HepG2 (cell line): ENCODE results near the gene ZNF740. TPM values are rescaled to one million over a fixed set of nuclear protein-coding genes. Genes with fewer than 3 reads are reported as not detected.

Experiments
- ATAC-seq: fragments of 200-7000 bp; cut with Tn5 transposase; 3 replicates; pipeline ENCODE4 v1.9.1; 2020; ENCODE audit warnings: mild to moderate bottlenecking, moderate library complexity
- BruUV-seq: library from RNA; stranded (reverse); fragments of 400-500 nt; replicated peaks from 2 replicates; lab custom pipeline; 2021; lab: Mats Ljungman, UMichigan
- CTCF ChIA-PET: fragments of 300-600 bp; formaldehyde crosslinking; extraction: SDS; loops from one replicate; lab custom pipeline; 2021; ENCODE audit warnings: low total read pairs, inconsistent platforms, low intra/inter-chr PET ratio; lab: Yijun Ruan, JAX
- POLR2A ChIA-PET: fragments of 350-600 bp; sonication (Branson Sonifier 250); formaldehyde crosslinking; loops from one replicate; lab custom pipeline; 2020; ENCODE audit warnings: antibody characterized with exemption, inconsistent platforms; lab: Yijun Ruan, JAX
- DNase-seq: peaks from one replicate; pipeline ENCODE4 v3.0.0-alpha.2; 2015; ENCODE audit warnings: low spot score
- FAIRE-seq: peaks from 3 replicates; lab custom pipeline; 2011; peaks lifted over from hg19 to GRCh38; lab: Jason Lieb, UNC
- H2AFZ ChIP-seq: one replicate; pipeline ENCODE4 v1.6.1; 2011; ENCODE audit warnings: low read length, inconsistent platforms
- H3K27ac ChIP-seq: fragments of 300-600 bp; 3 replicates; pipeline ENCODE4 v1.8.0; 2011; ENCODE audit warnings: mixed run types, mild to moderate bottlenecking, mixed read lengths, low read length, inconsistent platforms; ENCODE audit not compliant: insufficient read depth; ENCODE audit errors: extremely low read length
- H3K27me3 ChIP-seq, 2 experiments: fragments of 200-600 bp in 1 of 2; 2 replicates in 1 of 2; 3 replicates in 1 of 2; pipeline versions ENCODE4 v1.6.0 to v1.8.0; 2011; ENCODE audit warnings: low read length in 2 of 2, mild to moderate bottlenecking in 2 of 2, moderate library complexity in 2 of 2, inconsistent platforms in 1 of 2; ENCODE audit not compliant: insufficient read depth in 2 of 2, control insufficient read depth in 1 of 2
- H3K36me3 ChIP-seq, 2 experiments: fragments of 200-600 bp in 1 of 2; replicated peaks in 1 of 2; 2 replicates in 1 of 2; 3 replicates in 1 of 2; pipeline versions ENCODE4 v1.5.1 to v1.8.0; 2011; ENCODE audit warnings: low read length in 2 of 2, inconsistent platforms in 1 of 2; ENCODE audit not compliant: insufficient read depth in 2 of 2, control insufficient read depth in 1 of 2
- H3K4me1 ChIP-seq: 2 replicates; pipeline ENCODE4 v1.5.1; 2012; ENCODE audit warnings: low read length, inconsistent platforms; ENCODE audit not compliant: insufficient read depth
- H3K4me2 ChIP-seq: 2 replicates; pipeline ENCODE4 v1.6.0; 2011; ENCODE audit warnings: low read depth, low read length, inconsistent platforms
- H3K4me3 ChIP-seq, 3 experiments: fragments of 200-600 bp in 1 of 3; sonication (generic), shearing (Covaris generic) in 1 of 3; replicated peaks in 1 of 3; 2 replicates each; pipeline ENCODE4 v1.5.1; 2011 to 2016; ENCODE audit warnings: low read length in 3 of 3, inconsistent platforms in 2 of 3, low read depth in 2 of 3, mild to moderate bottlenecking in 2 of 3, control low read depth in 1 of 3, mixed read lengths in 1 of 3; ENCODE audit not compliant: insufficient read depth in 1 of 3
- H3K79me2 ChIP-seq: one replicate; pipeline ENCODE4 v1.6.1; 2011; ENCODE audit warnings: low read length, inconsistent platforms; ENCODE audit not compliant: insufficient read depth
- H3K9ac ChIP-seq: 2 replicates; pipeline ENCODE4 v1.6.0; 2011; ENCODE audit warnings: mild to moderate bottlenecking, low read depth, low read length, inconsistent platforms; ENCODE audit not compliant: insufficient read depth
- H3K9me3 ChIP-seq: 2 replicates; pipeline ENCODE4 v1.5.1; 2012; ENCODE audit warnings: mild to moderate bottlenecking, low read length
- H4K20me1 ChIP-seq: 2 replicates; pipeline ENCODE4 v1.6.0; 2011; ENCODE audit warnings: inconsistent platforms, mild to moderate bottlenecking, low read length, moderate library complexity; ENCODE audit not compliant: insufficient read depth
- ARNT ChIP-seq: fragments of 450-650 bp; IDR thresholded peaks from 2 replicates; pipeline ENCODE4 v1.6.1; 2017
- DNMT3B ChIP-seq: conservative IDR thresholded peaks from 2 replicates; pipeline ENCODE4 v1.6.1; 2016; ENCODE audit warnings: missing biosample characterization, control low read depth
- FOXJ3 ChIP-seq: sonication (generic); formaldehyde crosslinking; IDR thresholded peaks from 2 replicates; pipeline ENCODE4 v1.4.0; 2020; ENCODE audit warnings: missing genetic modification reagents, mild to moderate bottlenecking, borderline replicate concordance
- GTF3A ChIP-seq: sonication (generic); formaldehyde crosslinking; conservative IDR thresholded peaks from 2 replicates; pipeline ENCODE4 v1.4.0; 2020; ENCODE audit warnings: mild to moderate bottlenecking, missing genetic modification reagents
- HES4 ChIP-seq: sonication (generic); formaldehyde crosslinking; IDR thresholded peaks from 2 replicates; pipeline ENCODE4 v1.9.0; 2021; ENCODE audit warnings: mild to moderate bottlenecking, missing genetic modification reagents, borderline replicate concordance
- IRF1 ChIP-seq: sonication (generic); formaldehyde crosslinking; IDR thresholded peaks from 2 replicates; pipeline ENCODE4 v1.4.0; 2020; ENCODE audit warnings: low read depth, mild to moderate bottlenecking, missing genetic modification reagents
- PREB ChIP-seq: sonication (generic); formaldehyde crosslinking; IDR thresholded peaks from 2 replicates; pipeline ENCODE4 v1.4.0; 2020; ENCODE audit warnings: missing genetic modification reagents
- SMAD9 ChIP-seq: sonication (generic); formaldehyde crosslinking; IDR thresholded peaks from 2 replicates; pipeline ENCODE4 v1.5.1; 2020; ENCODE audit warnings: mild to moderate bottlenecking, missing genetic modification reagents
- TP53 ChIP-seq: sonication (generic); formaldehyde crosslinking; conservative IDR thresholded peaks from 2 replicates; pipeline ENCODE4 v1.4.0; 2020; ENCODE audit warnings: missing genetic modification reagents
- ZC3H4 ChIP-seq: sonication (generic); formaldehyde crosslinking; IDR thresholded peaks from 2 replicates; pipeline ENCODE4 v1.4.0; 2020; ENCODE audit warnings: missing genetic modification reagents, borderline replicate concordance
- ZNF607 ChIP-seq: sonication (generic); formaldehyde crosslinking; IDR thresholded peaks from 2 replicates; pipeline ENCODE4 v1.5.1; 2020; ENCODE audit warnings: missing genetic modification reagents, mild to moderate bottlenecking, borderline replicate concordance
- ZNF720 ChIP-seq: sonication (generic); formaldehyde crosslinking; IDR thresholded peaks from 2 replicates; pipeline ENCODE4 v1.4.0; 2020; ENCODE audit warnings: missing genetic modification reagents
- ZNF816 ChIP-seq: sonication (generic); formaldehyde crosslinking; IDR thresholded peaks from 2 replicates; pipeline ENCODE4 v1.8.0; 2022; ENCODE audit warnings: missing genetic modification reagents, mild to moderate bottlenecking, borderline replicate concordance
- WGBS: methylation state at CpG from one replicate; pipeline ENCODE4 v1.1.6; 2017; ENCODE audit warnings: low lambda C conversion rate; 5-methylcytosine and 5-hydroxymethylcytosine counted together
- in situ Hi-C: cut with HindIII; loops from 2 replicates; pipeline ENCODE4 v1.10.0; 2017; ENCODE audit warnings: low pct_unique_long_range_greater_than_20kb; ENCODE audit not compliant: extremely low pct_ligation_motif_present
- intact Hi-C: fragments of 100-400 bp; cut with micrococcal nuclease; formaldehyde crosslinking; loops from one replicate; pipeline ENCODE4 v1.10.0; 2022; ENCODE audit not compliant: unreplicated experiment
- polyA plus RNA-seq, 8 experiments: library from polyadenylated mRNA; depleted of rRNA in 3 of 8; stranded (reverse) in 7 of 8; unstranded in 1 of 8; fragments of >200 nt; fragmentation: Illumina TruSeq in 4 of 8; extraction: Trizol in 4 of 8; gene quantifications; 2 replicates each; pipeline versions ENCODE4 v1.2.1 to v1.2.3, GENCODE V29; 2011 to 2016; ENCODE audit warnings: low read depth in 4 of 8, missing spikeins in 1 of 8, mixed read lengths in 1 of 8; ENCODE audit not compliant: insufficient read depth in 1 of 8
- total RNA-seq, 5 experiments: library from RNA; depleted of rRNA; stranded (reverse); fragments of >200 nt; fragmentation: Illumina TruSeq; extraction: Trizol; gene quantifications; 2 replicates each; pipeline ENCODE4 v1.2.3, GENCODE V29; 2016; ENCODE audit warnings: low read depth in 1 of 5
- TF ChIP-seq, protein P1 (sequence below): sonication (generic); formaldehyde crosslinking; IDR thresholded peaks from 2 replicates; pipeline ENCODE4 v1.5.0; 2020; ENCODE audit warnings: mild to moderate bottlenecking, missing genetic modification reagents, borderline replicate concordance

Gene ZNF740
- total and polyA plus RNA-seq, 2 of the 13 experiments (the other 11 are each of a cell fraction or from before 2014, with no cell fraction given) = 16.9 to 19.0 TPM

DNA sequence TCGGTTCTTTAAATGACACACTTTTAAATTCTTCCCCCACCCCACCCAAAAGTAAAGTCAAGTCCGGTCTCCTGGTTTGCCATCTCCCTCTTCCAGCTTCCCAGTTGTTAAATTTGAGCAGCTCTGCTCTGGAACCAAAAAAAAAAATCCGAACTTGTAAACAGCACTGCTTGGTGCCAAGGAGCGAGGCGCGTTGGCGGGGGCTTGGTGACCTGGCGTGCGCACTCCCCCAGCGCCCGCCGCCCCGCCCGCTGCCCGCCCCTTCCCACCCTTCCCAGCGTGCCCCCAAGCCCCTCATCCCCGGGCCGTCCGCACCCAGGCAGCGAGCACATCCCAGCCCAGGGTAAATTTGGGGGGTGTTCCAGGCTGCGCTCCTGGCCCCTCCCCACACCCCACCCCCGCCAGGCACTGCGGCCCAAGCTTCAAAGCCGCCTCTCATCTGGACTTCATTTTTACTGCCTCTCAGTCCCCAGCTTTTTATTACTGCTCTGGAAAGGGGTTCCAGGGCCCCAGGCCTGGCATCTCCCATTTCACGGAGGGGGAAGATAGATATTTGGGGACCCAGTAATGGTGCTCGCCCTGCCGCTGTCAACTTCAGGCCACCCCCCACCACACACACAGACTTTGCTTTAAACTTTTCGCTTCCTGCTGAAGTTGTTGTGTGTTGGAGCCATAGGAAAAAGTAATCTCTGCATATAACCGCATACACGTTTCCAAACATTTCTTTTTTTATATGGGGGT, 38.2 kb downstream of the ZNF740 start:
- 59% methylated on average over 29 of the region's 30 CpGs for WGBS
- Histone ChIP-seq H3K4me2 (peak overlapping the region; percentile 100), H4K20me1 (no peaks in the 10 kb centered on the region), H3K36me3 (no peaks in the 10 kb centered on the region; a peak in 1 of 5 replicates), H3K9ac (no peak overlapping the region; the same call in 1 of the 2 replicates), H2AFZ (no peak overlapping the region), H3K27ac (no peak overlapping the region), H3K79me2 (no peaks in the 10 kb centered on the region), H3K4me3 (peak overlapping the region in 2 of 3 experiments; percentile 75 to 89; a peak in 4 of 6 replicates), H3K27me3 (peaks cover 0 to 8% of the 10 kb centered on the region in 2 experiments; a peak in 3 of 5 replicates), H3K9me3 (no peaks in the 10 kb centered on the region)
- no TSS peak for BruUV-seq
- ATAC-seq (no peak), FAIRE-seq (no peak)
- intact Hi-C loops = no loop called here
- ChIA-PET CTCF (no interaction called here), POLR2A (interaction anchor here (1.9 to 3.7 kb wide), 3 partner anchors 34 to 77 kb away, joined by 8 to 17 read pairs (median 9); partner anchors contain the start of genes CSAD, PFDN5 and ZNF740)
- no peak for TF ChIP-seq FOXJ3 (CRISPR knock-in tag)
- TF ChIP-seq SMAD9 = no peak
- TF ChIP-seq DNMT3B (CRISPR knock-in tag) = no peak
- no peak for TF ChIP-seq ZC3H4
- TF ChIP-seq ZNF720 (CRISPR knock-in tag) = no peak
- no peak for TF ChIP-seq IRF1 (CRISPR knock-in tag)
- TF ChIP-seq TP53 (CRISPR knock-in tag) = no peak
- TF ChIP-seq ZNF816 (CRISPR knock-in tag) = no peak
- no peak for TF ChIP-seq ARNT
- TF ChIP-seq ZNF607 (CRISPR knock-in tag) = no peak
- no peak for TF ChIP-seq GTF3A (CRISPR knock-in tag)
- no peak for TF ChIP-seq HES4
- TF ChIP-seq, protein P1, sequence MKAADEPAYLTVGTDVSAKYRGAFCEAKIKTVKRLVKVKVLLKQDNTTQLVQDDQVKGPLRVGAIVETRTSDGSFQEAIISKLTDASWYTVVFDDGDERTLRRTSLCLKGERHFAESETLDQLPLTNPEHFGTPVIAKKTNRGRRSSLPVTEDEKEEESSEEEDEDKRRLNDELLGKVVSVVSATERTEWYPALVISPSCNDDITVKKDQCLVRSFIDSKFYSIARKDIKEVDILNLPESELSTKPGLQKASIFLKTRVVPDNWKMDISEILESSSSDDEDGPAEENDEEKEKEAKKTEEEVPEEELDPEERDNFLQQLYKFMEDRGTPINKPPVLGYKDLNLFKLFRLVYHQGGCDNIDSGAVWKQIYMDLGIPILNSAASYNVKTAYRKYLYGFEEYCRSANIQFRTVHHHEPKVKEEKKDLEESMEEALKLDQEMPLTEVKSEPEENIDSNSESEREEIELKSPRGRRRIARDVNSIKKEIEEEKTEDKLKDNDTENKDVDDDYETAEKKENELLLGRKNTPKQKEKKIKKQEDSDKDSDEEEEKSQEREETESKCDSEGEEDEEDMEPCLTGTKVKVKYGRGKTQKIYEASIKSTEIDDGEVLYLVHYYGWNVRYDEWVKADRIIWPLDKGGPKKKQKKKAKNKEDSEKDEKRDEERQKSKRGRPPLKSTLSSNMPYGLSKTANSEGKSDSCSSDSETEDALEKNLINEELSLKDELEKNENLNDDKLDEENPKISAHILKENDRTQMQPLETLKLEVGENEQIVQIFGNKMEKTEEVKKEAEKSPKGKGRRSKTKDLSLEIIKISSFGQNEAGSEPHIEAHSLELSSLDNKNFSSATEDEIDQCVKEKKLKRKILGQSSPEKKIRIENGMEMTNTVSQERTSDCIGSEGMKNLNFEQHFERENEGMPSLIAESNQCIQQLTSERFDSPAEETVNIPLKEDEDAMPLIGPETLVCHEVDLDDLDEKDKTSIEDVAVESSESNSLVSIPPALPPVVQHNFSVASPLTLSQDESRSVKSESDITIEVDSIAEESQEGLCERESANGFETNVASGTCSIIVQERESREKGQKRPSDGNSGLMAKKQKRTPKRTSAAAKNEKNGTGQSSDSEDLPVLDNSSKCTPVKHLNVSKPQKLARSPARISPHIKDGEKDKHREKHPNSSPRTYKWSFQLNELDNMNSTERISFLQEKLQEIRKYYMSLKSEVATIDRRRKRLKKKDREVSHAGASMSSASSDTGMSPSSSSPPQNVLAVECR (CRISPR knock-in tag) = no peak
- no peak for TF ChIP-seq PREB (CRISPR knock-in tag)
- TF ChIP-seq, all 625 proteins: peak for 0
- H3K4me1 ChIP-seq = peaks cover 57% of the 10 kb centered on the region
- in situ Hi-C loops = loop anchor here (5.0 kb wide), 1 partner anchor 49 kb away; the partner anchor contains the start of gene ESPL1
- no peak for DNase-seq
